GM21717 (cell line): Measurements from ENCODE around the gene LAIR1.
"Not testable (repeated sequence)": the region's sequence is repeated elsewhere in the genome, so short reads cannot be mapped to it uniquely, and the experiment has no call there.

ENCODE experiments used
- ATAC-seq: cut with Tn5 transposase; IDR thresholded peaks from one replicate; pipeline ENCODE4 v1.9.1; 2021; ENCODE audit warnings: mild to moderate bottlenecking, moderate library complexity; ENCODE audit not compliant: unreplicated experiment

Gene LAIR1

GRCh38 chr19:54364775-54365257 is at the start of gene LAIR1:
Gene LAIR1 (minus strand): TSS chr19:54364931. CDS start chr19:54364804, 127 bp downstream.
- no peak for ATAC-seq

GRCh38 chr19:54414156-54414555 is 49.4 kb upstream of the LAIR1 start:
- no peak for ATAC-seq

GRCh38 chr19:54412877-54413276 is 48.1 kb upstream of the LAIR1 start:
- ATAC-seq = no peak

- ATAC-seq = no peak
These were observed 46.3 kb upstream of the LAIR1 start for GRCh38 chr19:54411033-54411432.

GRCh38 chr19:54408456-54409026 is 43.8 kb upstream of the LAIR1 start:
- no peak for ATAC-seq

- no peak for ATAC-seq
These were observed 43.0 kb upstream of the LAIR1 start for GRCh38 chr19:54407780-54408179.

- ATAC-seq = no peak
These were observed 40.9 kb upstream of the LAIR1 start for GRCh38 chr19:54405628-54406027.

- ATAC-seq = no peak
These were observed 38.3 kb upstream of the LAIR1 start for GRCh38 chr19:54403054-54403453.

GRCh38 chr19:54400913-54401312 is 36.2 kb upstream of the LAIR1 start:
- ATAC-seq = no peak

- no peak for ATAC-seq
These were observed 34.5 kb upstream of the LAIR1 start for GRCh38 chr19:54399189-54399588.

- no peak for ATAC-seq
These were observed 31.0 kb upstream of the LAIR1 start for GRCh38 chr19:54395685-54396084.

GRCh38 chr19:54393381-54393780 is 28.6 kb upstream of the LAIR1 start:
- no peak for ATAC-seq

GRCh38 chr19:54392105-54392504 is 27.4 kb upstream of the LAIR1 start:
- no peak for ATAC-seq

GRCh38 chr19:54391589-54392061 is 26.9 kb upstream of the LAIR1 start:
- ATAC-seq = no peak

- no peak for ATAC-seq
These were observed 26.3 kb upstream of the LAIR1 start for GRCh38 chr19:54390942-54391577.

GRCh38 chr19:54389553-54389952 is 24.8 kb upstream of the LAIR1 start:
- no peak for ATAC-seq

GRCh38 chr19:54388802-54389139 is 24.0 kb upstream of the LAIR1 start:
- ATAC-seq = no peak

- ATAC-seq = no peak
These were observed 23.5 kb upstream of the LAIR1 start for GRCh38 chr19:54387991-54388801.

GRCh38 chr19:54383330-54383729 is 18.6 kb upstream of the LAIR1 start:
- ATAC-seq = no peak

GRCh38 chr19:54382041-54382440 is 17.3 kb upstream of the LAIR1 start:
- ATAC-seq = not testable (repeated sequence)

GRCh38 chr19:54380897-54381296 is 16.2 kb upstream of the LAIR1 start:
- ATAC-seq = no peak

- no peak for ATAC-seq
These were observed 14.5 kb upstream of the LAIR1 start for GRCh38 chr19:54379187-54379678.
